ENCODE results near the gene CIB2. TPM values are rescaled to one million over a fixed set of nuclear protein-coding genes. Genes with fewer than 3 reads are reported as not detected.

CIB2 gene
- total and polyA plus RNA-seq, 2 experiments from 2014 or later = 59.5 to 64.4 TPM

DNA sequence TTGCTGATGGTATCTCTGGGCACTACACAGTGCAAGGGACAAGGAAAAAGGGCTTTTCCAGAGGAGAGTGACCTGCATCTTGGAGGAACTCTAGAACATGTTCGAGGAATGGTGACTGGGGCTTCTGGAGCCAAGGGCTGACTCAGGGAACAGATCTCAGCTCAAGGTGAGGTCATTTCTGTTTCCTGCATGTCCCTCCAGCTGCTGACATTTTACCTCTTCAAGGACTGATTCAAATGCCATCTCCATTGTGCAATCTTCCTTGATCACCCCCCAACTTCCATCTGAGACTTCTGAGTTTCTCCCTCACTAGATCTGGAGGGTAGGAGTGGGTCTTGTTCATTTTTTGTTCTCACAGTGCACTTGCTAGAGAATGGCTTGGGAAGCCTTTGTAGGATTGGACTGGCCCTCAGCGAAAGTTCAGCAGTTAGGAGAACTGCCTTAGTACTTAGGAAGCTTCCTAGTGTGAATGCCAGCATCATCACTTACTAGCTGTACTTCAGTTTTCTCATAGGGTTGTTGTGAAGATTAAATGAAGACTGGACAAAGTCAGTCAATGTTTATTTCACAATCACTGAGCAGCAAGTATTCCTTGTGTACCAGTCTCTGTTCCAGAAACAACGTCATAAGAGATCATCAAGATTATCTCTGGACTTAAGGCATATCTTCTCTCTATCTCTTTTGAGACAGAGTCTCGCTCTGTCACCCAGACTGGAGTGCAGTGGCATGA lies 15.3 kb upstream of the CIB2 start:
- Histone ChIP-seq H4K20me1 (replicated peaks; ENCODE audit: insufficient read depth) (peaks cover 10% of the 10 kb centered on the region), H3K9me2 (ENCODE audit: insufficient read depth) (no peaks in the 10 kb centered on the region), H2AFZ (no peak overlapping the region), H3K4me3 (no peak overlapping the region), H3F3A (replicated peaks; ENCODE audit: low read depth) (no peaks in the 10 kb centered on the region; the same call in 1 of the 2 replicates), H3K27ac (ENCODE audit: low read depth) (no peak overlapping the region), H3K36me3 (ENCODE audit: insufficient read depth) (no peaks in the 10 kb centered on the region), H3K4me2 (no peak overlapping the region), H3K4me1 (ENCODE audit: insufficient read depth) (peaks cover 15% of the 10 kb centered on the region), H3K27me3 (ENCODE audit: insufficient read depth) (peaks cover 8% of the 10 kb centered on the region; the same call in 1 of the 2 replicates), H3K79me2 (replicated peaks; ENCODE audit: insufficient read depth) (peaks cover 17% of the 10 kb centered on the region)
- H3K4me3 Mint-ChIP-seq = no peak overlapping the region
- H3K9me3 Mint-ChIP-seq = no peaks in the 10 kb centered on the region
- ATAC-seq (no peak), DNase-seq (ENCODE audit: low spot score) (no peak)
- H3K4me1 Mint-ChIP-seq = peaks cover 21% of the 10 kb centered on the region
- no peaks in the 10 kb centered on the region; the same call in 2 of the 3 replicates for H3K36me3 Mint-ChIP-seq (ENCODE audit: low read depth)
- H3K27ac Mint-ChIP-seq = no peak overlapping the region
- peaks cover 7% of the 10 kb centered on the region for H3K27me3 Mint-ChIP-seq (ENCODE audit: insufficient read depth, low read depth, poor library complexity)
- TF ChIP-seq ETS1 (IDR thresholded peaks at IDR 0.05) = no peak
- TF ChIP-seq ZNF114 (CRISPR knock-in tag; IDR thresholded peaks at IDR 0.05) = no peak
- no peak for TF ChIP-seq ZNF462 (CRISPR knock-in tag; IDR thresholded peaks at IDR 0.05)
- TF ChIP-seq POLR2AphosphoS5 (IDR thresholded peaks at IDR 0.05; ENCODE audit: low read depth) = no peak
- TF ChIP-seq STAT1 (IDR thresholded peaks at IDR 0.05; ENCODE audit: unreplicated experiment) = no peak
- TF ChIP-seq EZH2 (IDR thresholded peaks at IDR 0.05; ENCODE audit: low read depth, unreplicated experiment) = no peak
- no peak for TF ChIP-seq JUNB (IDR thresholded peaks at IDR 0.05; ENCODE audit: unreplicated experiment)
- no peak for TF ChIP-seq NANOG (IDR thresholded peaks at IDR 0.05; ENCODE audit: borderline replicate concordance)
- TF ChIP-seq, protein P1, sequence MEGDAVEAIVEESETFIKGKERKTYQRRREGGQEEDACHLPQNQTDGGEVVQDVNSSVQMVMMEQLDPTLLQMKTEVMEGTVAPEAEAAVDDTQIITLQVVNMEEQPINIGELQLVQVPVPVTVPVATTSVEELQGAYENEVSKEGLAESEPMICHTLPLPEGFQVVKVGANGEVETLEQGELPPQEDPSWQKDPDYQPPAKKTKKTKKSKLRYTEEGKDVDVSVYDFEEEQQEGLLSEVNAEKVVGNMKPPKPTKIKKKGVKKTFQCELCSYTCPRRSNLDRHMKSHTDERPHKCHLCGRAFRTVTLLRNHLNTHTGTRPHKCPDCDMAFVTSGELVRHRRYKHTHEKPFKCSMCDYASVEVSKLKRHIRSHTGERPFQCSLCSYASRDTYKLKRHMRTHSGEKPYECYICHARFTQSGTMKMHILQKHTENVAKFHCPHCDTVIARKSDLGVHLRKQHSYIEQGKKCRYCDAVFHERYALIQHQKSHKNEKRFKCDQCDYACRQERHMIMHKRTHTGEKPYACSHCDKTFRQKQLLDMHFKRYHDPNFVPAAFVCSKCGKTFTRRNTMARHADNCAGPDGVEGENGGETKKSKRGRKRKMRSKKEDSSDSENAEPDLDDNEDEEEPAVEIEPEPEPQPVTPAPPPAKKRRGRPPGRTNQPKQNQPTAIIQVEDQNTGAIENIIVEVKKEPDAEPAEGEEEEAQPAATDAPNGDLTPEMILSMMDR (conservative IDR thresholded peaks at IDR 0.05; ENCODE audit: low read depth in 2 of 2) = no peak
- TF ChIP-seq CREB1 (CRISPR knock-in tag; IDR thresholded peaks at IDR 0.05; ENCODE audit: low read depth) = no peak
- TF ChIP-seq ZNF331 (CRISPR knock-in tag; IDR thresholded peaks at IDR 0.05; ENCODE audit: low read depth) = no peak
- TF ChIP-seq REST (IDR thresholded peaks at IDR 0.05; ENCODE audit: unreplicated experiment) = no peak
- no peak for TF ChIP-seq EZH2phosphoT487 (IDR thresholded peaks at IDR 0.05; ENCODE audit: unreplicated experiment)

Measured in GM23338 (cell line).